COLO829 (cell line): ENCODE data around the gene XPR1.
"Not testable (repeated sequence)": the region's sequence is repeated elsewhere in the genome, so short reads cannot be mapped to it uniquely, and the experiment has no call there.

Source experiments
- DNase-seq: peaks from one replicate; pipeline ENCODE4 v3.0.0; 2012; ENCODE audit warnings: low spot score

The XPR1 gene

DNA sequence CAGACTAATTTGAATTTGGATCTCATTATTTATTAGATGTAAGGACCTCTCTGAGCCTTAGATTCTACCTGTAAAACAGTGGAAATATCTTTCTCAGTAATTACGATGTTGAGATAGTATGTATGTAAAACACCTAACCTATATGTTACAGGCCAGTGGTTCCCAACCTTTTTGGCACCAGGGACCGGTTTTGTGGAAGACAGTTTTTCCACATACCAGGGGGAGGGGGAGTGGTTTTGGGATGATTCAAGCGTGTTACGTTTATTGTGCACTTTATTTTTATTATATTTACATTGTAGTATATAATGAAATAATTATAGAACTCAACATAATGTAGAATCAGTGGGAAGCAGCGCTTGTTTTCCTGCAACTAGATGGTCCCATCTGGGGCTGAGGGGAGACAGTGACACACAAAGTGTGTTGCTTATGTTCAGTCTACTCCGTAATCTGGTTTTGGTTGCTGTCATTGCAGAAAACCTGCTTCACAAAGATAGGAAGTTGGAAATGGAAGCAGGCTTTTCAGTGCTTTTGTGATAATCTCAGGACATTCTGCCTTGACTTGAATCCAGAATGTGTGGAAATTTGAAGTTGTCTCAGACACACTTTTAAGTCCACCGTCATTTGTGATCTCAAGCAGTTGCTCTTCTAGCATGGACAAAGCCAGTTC is 12.8 kb downstream of the XPR1 start:
- DNase-seq = no peak

DNA sequence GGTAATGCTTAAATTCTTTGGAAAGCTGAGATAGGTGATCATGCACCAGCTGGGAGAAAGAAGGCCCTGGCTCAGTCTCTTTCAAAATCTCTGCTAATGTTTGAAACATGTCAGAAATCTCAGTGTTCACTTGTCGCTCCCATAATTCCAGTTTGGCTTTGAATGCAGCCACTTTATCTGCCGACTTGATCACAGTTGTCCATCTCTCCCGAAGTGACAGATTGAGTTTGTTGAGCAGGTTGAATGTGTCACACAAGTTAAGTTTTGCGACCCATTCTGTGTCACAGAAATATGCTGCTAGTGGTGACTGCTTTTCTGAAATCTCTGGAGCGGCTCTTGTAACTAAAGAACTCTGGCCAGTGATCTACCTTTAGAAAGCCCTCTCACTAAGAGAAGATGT is 13.4 kb downstream of the XPR1 start:
- not testable (repeated sequence) for DNase-seq

DNA sequence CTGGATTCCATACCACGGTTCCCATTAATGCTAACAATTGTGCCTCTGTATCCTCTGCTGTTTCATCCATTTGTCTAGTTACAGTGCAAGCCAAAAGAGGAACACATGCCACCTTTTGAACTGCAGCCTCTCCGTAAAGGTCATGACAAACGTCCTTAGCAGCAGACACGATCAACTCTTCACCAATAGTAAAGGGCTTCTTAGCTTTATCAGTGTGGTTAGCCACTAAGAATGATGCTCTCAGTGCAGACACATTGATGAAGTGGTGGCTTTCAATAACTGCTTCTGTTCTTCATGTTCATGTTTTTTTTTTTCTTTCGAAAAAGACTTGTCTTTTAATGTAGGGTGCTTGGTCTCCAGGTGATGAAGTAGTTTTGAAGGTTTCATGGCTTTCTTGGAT is 14.3 kb downstream of the XPR1 start:
- DNase-seq = no peak

DNA sequence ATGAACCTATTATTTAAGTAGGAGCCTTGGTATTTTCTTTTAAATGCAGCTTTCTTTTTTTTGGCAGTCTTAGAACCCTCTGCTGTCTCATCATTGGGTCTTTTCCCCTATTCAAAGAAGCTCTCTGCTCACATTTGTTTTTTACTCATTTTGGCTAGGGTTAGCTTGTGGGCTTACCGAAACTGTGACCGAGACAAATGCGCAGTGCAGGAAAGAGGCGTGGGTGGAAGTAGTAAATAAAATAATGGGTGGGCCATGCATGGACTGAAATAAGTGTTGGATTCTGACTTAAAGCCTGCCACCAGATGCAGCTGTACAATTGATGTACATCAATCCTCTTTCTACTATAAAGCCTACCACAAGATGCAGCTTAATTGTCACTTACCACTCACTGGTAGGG is 14.7 kb downstream of the XPR1 start:
- no peak for DNase-seq

DNA sequence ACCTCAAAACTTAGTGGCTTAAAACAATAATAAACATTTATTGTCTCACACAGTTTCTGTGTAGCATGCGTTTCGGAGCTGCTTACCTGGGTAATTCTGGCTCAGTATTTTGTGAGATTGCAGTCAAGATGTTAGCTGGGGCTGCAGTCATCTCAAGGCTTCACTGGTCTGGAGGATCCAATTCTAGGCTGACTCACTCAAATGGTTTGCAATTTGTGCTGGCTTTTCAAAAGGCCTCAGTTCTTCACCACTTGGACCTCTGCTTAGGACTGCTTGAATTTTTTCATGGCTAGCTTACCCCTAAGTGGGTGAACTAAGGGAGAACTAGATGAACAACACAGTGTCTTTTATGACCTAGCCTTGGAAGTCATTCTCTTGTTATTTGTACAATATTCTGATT is 21.0 kb downstream of the XPR1 start:
- no peak for DNase-seq

DNA sequence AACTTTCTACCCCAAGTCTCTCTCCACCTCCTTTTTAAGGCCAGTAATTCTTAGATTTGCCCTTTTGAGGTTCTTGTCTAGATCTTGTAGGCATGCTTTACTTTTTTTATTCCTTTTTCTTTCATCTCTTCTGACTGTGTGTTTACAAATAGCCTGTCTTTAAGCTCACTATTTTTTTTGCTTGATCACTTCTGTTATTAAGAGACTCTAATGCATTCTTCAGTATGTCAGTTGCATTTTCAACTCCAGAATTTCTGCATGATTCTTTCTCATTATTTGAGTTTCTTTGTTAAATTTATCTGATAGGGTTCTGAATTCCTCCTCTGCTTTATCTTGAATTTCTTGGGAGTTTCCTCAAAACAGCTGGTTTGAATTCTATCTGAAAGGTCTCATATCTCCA is 30.9 kb downstream of the XPR1 start:
- no peak for DNase-seq

DNA sequence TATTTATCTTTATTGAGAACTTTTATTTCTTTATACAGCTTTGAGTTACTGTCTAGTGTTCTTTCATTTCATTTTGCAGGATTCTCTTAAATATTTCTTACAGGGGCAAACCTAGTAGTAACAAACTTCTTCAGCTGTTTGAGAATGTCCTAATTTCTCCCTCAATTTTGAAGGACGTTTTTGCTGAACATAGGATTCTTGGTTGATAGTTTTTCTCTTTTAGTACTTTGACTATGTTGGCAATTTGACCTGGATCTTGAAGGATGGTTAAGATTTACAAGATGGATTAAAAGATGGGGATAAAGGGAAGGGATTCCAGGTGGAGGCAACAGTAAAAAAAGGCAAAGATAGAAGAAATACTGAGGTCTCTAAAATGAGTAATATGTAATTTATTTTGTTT is 38.9 kb downstream of the XPR1 start:
- no peak for DNase-seq

DNA sequence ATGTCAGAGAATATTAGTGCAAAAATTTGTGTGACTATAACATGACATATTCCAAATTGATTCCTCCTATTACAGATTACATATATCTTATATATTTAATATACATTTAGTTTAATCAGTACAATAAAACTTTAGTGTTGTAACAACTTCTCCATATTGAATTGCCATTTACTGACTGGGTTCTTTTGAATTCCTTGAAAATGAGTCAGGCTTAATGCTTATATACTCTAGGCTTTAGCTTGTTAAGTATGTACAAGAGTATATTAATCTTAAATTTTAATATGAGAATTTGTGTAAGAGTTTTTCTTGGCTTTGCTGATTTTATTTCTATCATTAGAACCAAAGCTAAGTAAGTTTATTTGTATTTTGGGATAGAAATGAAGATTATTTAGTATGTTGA is 40.3 kb downstream of the XPR1 start:
- no peak for DNase-seq

DNA sequence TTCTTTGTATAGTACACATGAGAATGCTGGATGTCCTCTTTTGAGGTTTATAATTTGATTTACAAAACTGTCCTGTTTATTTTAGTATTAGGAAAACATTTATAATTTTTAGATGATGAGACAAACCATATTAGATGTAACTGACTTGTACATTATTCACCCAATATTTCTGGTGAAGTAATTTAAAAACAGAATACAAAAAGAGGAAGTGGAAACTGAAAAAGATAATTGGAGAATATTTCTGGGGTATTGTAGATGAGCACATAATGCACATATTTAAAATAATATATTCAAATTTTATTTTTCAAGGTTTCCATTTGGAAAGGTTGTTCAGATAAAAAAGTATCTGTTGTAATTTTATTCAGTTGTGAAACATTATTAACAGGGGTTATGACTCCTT is 40.7 kb downstream of the XPR1 start:
- DNase-seq = no peak

DNA sequence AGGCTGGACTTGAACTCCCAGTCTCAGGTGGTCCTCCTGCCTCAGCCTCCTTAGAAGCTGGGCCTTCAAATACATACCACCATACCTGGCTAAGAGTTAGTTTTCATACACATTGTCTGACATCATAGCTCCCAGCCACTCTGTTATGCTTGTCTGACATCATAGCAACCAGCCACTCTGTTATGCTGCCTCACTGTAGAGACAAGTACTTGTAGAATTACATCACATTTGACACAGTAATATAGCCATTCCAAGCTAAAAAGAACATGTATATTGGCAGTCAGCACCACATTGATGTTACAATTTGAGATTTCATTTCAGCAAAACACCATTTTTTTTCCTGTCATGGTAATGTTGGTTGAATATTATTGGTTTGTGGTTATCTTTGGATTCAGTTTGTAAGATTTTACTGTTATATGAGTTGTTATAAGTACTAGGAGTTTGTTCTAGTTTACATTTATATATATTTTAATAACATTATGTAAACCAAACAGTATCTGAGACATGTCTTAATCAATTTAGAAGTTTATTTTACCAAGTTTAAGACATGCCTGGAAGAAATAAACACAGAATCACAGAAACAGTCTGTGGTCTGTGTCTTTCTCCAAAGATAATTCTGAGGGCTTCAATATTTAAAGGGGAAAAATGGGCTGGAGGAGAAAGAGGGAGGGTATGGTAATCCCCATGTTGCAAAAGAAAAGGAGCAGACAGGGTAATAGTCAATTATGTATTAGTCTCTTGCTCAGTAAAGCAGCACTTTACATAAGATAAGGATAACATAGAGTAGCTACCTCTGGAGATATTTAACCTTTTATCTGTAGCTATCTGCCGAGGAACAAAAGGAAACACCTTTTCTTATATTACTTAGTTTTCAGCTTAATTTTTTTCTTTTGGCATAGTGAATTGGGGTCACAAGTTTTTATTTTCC is 43.0 kb downstream of the XPR1 start:
- DNase-seq = no peak

DNA sequence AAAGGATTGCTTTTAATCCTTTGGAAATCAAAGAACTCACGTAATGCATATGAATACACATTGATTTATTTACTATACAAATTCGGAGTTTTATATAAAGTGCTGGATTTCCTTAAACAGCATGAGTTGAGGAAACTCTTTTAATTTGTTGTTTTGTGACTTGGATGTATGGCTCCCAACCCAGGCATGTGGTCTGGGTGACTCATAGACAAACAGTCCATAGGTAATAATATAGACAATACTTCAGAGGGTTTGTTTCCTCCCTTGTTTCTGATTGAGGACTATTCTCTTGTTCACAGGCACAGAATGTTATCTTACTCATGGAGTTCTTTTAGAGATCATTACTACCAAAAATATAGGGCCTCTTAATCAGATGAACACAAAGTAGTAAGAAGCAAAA is 43.8 kb downstream of the XPR1 start:
- DNase-seq = no peak

DNA sequence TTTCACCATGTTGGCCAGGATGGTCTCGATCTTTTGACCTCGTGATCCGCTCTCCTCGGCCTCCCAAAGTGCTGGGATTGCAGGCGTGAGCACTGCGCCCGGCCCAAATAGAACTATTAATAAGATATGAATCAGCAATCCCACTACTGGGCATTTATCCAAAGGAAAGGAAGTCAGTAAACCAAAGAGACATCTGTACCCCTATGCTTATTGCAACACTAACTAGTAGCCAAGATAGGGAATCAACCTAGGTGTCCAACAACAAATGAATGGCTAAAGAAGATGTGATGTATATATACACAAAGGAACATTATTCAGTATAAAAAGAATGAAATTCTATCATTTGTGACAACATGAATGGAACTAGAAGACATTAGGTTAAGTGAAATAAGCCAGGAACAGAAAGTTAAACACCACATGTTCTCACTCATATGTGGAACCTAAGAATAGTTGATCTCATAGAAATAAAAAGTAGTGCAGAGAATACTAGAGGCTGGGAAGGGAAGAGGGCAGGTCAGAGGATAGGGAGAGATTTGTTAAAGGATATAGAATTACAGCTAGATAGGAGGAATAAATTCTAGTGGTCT is 48.8 kb downstream of the XPR1 start:
- DNase-seq = no peak

DNA sequence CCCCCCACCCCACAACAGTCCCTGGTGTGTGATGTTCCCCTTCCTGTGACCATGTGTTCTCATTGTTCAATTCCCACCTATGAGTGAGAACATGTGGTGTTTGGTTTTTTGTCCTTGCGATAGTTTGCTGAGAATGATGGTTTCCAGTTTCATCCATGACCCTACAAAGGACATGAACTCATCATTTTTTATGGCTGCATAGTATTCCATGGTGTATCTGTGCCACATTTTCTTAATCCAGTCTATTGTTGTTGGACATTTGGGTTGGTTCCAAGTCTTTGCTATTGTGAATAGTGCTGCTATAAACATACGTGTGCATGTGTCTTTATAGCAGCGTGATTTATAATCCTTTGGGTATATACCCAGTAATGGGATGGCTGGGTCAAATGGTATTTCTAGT is 51.3 kb downstream of the XPR1 start:
- DNase-seq = not testable (repeated sequence)

DNA sequence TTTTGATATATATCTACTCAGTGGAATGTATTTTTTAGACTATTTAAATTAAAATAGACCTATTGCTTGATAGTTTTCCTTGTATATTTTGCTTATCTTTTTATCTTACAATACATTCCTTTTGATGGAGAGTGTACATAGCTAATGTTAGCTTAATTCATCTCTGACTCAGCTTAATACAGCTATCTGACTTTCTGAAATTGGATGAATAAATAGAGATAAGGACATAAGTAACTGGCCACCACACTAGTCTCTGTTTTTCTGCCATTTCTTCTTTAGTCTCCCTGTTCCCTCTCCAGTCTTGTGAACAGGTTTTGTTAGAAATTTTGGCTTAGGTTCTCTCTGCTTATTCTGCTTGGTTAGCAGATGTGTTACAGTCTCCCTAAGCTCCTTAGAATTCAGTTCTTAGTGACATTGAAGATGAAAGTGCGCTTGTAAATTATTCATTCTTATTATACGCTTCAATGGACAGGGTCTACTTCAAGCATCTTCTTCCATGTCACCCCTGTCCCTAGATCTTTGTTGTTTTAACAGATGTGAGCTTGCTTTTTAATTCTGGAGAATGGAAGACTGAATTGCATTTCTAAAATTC is 59.6 kb downstream of the XPR1 start:
- no peak for DNase-seq

DNA sequence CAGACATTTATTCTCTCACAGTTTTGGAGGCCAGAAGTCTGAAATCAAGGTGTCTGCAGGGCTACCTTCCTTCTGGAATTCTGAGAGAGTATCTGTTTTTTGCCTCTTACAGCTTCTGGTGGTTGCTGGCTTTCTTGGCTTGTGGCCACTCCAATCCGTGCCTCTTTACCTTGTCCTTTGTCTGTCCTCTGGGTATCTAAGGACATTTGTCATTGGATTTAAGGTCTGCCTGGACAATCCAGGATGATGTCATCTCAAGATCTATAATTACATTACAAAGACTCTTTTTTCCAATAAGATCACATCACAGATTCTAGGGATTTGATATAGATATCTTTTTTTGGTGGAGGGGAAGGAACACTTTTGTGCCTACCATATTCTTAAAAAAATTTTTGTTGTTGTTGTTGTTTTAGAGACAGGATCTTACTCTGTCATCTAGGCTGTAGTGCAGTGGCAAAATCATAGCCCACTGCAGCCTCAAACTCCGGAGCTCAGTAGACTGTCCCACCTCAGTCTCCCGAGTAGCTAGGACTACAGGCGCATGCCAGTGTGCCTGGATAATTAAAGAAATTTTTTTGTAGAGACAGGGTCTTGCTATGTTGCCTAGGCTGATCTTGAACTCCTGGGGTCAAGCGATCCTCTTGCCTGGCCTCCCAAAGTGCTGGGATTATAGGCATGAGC is 61.9 kb downstream of the XPR1 start:
- DNase-seq = no peak

DNA sequence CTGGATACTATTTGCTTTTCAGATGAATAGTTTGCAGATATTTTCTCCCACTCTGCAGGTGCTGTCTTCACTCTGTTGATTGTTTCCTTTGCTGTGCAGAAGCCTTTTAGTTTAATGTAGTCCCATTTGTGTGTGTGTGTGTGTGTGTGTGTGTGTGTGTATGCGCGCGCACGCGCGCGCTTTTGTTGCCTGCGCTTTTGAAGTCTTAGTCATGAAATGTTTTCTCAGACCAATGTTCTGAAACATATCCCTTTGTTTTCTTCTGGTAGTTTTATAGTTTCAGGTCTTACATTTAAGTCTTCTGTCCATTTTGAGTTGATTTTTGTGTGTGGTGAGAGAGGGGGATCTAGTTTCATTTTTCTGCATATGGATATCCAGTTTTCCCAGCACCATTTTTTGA is 63.5 kb downstream of the XPR1 start:
- DNase-seq = no peak

DNA sequence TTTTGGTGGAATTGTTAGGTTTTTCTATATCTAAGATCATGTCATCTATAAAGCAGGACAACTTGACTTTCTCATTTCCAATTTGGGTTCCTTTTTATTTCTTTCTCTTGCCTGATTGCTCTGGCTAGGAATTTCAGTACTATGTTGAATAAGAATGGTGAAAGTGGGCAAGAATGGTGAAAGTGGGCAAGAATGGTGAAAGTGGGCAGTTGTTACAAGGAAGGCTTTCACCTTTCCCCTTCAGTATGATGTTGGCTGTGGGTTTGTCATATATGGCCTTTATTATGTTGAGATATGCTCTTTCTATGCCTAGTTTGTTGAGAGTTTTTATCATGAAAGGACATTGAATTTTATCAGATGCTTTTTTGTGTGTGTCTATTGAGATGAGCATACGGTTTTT is 64.5 kb downstream of the XPR1 start:
- DNase-seq = no peak

DNA sequence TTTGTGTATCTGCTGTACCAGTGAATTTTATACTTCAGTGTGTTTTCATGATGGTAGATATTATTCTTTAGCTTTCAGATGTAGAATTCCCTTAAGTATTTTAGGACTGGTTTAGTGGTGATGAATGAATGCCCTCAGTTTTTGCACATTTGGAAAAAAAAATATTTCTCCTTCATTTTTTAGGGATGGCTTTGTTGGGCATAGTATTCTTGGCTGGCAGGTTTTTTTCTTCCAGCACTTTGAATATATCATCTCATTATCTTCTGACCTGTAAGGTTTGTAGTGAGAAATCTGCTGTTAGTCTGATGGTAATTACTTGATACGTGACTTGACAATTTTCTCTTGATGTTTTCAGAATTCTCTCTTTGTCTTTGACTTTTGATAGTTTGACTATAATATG is 66.8 kb downstream of the XPR1 start:
- no peak for DNase-seq

DNA sequence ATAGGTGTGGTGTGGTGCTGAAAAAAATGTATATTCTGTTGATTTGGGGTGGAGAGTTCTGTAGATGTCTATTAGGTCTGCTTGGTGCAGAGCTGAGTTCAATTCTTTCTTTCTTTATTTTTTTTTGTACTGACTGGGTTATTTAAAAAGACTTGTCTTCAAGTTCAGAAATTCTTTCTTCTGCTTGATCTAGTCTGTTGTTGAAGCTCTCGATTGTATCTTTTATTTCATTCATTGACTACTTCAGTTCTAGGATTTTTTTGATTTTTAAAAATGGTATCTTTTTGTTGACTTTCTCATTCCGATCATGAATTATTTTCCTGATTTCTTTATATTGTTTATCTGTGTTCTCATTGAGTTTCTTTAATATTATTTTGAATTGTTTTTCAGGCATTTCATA is 70.6 kb downstream of the XPR1 start:
- DNase-seq = not testable (repeated sequence)

DNA sequence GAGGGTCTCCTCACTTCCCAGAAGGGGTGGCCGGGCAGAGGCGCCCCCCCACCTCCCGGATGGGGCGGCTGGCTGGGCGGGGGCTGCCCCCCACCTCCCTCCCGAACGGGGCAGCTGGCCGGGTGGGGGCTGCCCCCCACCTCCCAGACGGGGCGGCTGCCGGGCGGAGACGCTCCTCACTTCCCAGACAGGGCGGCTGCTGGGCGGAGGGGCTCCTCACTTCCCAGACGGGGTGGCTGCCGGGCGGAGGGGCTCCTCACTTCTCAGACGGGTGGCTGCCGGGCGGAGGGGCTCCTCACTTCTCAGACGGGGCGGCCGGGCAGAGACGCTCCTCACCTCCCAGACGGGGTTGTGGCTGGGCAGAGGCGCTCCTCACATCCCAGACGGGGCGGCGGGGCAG is 78.9 kb downstream of the XPR1 start:
- DNase-seq = not testable (repeated sequence)

DNA sequence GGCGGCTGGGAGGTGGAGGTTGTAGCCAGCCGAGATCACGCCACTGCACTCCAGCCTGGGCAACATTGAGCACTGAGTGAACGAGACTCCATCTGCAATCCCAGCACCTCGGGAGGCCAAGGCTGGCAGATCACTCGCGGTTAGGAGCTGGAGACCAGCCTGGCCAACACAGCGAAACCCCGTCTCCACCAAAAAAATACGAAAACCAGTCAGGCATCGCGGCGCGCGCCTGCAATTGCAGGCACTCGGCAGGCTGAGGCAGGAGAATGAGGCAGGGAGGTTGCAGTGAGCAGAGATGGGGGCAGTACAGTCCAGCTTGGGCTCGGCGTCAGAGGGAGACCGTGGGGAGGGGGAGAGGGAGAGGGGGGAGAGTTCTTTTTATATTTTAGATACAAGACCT is 79.4 kb downstream of the XPR1 start:
- DNase-seq = not testable (repeated sequence)

DNA sequence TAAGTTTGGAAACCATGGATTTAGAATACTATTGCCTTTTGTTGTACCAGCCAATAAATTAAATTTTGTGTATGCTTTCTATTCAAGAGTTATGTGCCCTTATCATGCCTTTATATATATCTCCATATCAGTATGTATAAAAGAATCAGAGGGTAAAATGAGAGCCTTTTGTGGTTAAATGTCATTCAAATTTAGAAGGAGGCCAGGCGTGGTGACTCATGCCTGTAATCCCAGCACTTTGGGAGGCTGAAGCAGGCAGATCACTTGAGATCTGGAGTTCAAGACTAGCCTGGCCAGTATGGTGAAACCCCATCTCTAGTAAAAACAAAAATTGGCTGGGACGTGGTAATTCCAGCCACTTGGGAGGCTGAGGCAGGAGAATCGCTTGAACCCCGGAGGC is 88.9 kb downstream of the XPR1 start:
- no peak for DNase-seq
